GM18858 (cell line): Measurements from ENCODE around the gene MICAL2.

ENCODE experiments used
- ATAC-seq: cut with Tn5 transposase; IDR thresholded peaks from one replicate; pipeline ENCODE4 v1.9.1; 2021; ENCODE audit not compliant: unreplicated experiment

MICAL2 gene, protein sequence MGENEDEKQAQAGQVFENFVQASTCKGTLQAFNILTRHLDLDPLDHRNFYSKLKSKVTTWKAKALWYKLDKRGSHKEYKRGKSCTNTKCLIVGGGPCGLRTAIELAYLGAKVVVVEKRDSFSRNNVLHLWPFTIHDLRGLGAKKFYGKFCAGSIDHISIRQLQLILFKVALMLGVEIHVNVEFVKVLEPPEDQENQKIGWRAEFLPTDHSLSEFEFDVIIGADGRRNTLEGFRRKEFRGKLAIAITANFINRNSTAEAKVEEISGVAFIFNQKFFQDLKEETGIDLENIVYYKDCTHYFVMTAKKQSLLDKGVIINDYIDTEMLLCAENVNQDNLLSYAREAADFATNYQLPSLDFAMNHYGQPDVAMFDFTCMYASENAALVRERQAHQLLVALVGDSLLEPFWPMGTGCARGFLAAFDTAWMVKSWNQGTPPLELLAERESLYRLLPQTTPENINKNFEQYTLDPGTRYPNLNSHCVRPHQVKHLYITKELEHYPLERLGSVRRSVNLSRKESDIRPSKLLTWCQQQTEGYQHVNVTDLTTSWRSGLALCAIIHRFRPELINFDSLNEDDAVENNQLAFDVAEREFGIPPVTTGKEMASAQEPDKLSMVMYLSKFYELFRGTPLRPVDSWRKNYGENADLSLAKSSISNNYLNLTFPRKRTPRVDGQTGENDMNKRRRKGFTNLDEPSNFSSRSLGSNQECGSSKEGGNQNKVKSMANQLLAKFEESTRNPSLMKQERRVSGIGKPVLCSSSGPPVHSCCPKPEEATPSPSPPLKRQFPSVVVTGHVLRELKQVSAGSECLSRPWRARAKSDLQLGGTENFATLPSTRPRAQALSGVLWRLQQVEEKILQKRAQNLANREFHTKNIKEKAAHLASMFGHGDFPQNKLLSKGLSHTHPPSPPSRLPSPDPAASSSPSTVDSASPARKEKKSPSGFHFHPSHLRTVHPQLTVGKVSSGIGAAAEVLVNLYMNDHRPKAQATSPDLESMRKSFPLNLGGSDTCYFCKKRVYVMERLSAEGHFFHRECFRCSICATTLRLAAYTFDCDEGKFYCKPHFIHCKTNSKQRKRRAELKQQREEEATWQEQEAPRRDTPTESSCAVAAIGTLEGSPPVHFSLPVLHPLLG

DNA sequence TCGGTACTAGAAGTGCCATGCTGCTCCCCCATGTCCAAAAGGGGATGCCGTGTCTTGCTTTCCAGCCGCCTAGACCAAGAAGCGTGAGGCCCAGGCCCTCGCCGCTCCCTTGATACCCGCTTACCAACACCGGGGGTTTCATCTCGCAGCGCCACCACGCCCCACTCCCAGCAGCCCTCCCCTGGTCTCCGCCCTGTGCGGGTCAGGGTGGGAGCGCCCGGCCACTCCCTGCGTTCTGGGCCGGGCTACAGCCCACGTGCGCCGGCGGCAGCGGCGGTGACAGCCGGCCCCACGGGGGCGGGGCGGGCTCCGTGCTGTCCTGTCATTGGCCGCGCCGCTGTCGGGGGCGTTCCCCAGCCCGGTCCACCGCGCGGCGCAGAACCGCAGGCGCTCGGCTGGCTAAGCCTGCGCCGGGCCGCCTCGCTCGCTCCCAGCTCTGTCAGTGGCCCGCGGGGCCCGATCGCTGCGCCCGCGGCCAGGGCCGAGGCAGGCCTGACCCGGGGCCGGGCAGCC lies at the start of gene MICAL2:
TSS of gene MICAL2 (plus strand) at position 390 of the 513 bp plus-strand sequence. CDS start 51,566 bp downstream, outside the sequence.
- ATAC-seq, result peak; percentile 94

DNA sequence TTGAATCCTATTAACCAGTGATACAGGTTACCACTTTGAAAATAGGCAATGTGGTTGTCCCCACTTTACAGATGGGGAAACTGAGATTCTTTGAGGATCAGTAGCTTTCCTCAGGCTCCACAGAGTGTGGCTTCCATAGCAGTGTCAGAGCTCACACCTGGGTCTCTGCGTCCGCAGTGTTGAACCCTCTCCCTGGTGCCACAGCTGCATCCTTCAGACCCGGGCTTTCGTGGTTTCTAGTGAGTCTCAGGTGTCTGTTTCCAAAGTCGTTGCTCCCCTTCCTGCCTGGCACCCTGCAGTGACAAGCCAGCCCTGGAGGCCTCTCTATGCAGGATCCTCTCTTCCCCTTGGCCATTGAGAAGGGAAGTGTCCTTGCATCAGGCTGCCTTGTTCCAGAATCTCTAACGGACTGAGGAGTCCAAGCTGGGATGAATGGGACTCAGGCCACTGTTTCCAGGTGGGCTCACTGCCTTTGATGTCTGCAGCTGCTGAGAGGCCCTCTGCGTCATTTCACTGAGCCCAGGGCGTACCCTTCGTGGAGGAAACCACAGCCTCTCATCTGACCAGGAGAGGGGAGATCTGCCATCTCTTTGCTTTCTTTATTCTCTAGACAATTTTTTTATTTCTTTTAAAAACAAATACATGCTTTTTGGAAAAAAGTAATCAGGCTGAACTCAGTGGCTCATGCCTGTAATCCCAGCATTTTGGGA lies 48.4 kb upstream of the MICAL2 start:
- no peak for ATAC-seq

DNA sequence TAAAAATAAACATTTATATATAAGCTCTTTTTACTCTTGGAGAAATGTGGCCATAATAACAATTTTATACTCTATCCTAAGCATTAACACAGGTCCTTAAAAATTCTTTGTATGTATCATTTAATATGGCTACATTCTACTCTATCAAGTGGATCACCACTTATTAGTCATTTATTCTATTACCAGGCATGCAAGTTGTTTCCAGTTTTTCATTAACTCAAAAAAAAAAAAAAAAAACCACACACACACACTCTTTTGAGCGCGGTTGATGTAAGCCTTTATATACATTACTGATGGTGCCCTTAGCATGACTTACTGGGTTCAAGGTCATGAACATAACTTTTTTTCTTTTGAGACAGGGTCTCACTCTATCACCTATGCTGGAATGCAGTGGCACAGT lies 47.1 kb upstream of the MICAL2 start:
- ATAC-seq, result no peak

DNA sequence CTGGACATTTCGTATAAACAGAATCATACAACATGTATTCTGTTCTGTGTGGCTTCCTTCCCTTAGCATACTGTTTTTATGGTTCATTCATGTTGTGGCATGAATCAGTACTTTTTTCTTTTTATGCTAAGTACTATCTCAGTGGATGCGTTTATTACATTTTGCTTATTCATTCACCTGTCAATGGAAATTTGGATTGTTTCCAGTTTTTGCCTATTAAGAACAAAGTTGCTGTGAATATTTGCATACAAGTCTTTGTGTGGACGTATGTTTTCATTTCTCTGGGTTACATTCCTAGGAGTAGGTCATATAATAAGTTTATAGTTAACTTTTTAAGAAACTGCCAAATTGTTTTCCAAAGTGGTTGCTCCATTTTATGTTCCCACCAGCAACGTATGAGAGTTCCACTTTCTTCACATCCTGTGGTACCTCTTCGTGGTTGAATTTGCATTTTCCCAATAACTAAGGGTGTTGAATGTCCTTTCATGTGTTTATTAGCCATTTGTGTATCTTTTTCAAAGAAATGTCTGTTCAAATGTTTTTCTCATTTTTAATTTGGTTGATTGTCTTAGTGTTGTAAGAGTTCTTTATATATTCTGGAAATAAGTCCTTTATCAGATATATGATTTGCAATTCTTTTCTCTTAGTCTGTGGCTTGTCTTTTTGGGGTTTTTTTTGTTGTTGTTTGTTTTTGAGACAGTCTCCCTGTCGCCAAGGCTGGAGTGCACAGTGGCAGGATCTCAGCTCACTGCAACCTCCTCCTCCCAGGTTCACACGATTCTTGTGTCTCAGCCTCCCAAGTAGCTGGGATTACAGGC lies 46.0 kb upstream of the MICAL2 start:
- ATAC-seq, result no peak

DNA sequence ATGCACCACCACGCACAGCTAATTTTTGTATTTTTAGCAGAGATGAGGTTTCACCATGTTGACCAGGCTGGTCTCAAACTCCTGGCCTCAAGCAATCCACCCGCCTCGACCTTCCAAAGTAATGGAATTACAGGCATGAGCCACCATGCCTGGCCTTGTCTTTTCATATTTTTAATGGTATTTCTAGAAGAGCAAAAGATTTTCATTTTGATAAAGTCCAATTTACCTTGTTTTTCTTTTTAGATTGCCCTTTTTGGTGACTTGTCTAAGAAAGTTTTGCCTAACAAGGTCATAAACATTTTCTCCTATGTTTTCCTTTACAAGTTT lies 45.5 kb upstream of the MICAL2 start:
- no peak for ATAC-seq

DNA sequence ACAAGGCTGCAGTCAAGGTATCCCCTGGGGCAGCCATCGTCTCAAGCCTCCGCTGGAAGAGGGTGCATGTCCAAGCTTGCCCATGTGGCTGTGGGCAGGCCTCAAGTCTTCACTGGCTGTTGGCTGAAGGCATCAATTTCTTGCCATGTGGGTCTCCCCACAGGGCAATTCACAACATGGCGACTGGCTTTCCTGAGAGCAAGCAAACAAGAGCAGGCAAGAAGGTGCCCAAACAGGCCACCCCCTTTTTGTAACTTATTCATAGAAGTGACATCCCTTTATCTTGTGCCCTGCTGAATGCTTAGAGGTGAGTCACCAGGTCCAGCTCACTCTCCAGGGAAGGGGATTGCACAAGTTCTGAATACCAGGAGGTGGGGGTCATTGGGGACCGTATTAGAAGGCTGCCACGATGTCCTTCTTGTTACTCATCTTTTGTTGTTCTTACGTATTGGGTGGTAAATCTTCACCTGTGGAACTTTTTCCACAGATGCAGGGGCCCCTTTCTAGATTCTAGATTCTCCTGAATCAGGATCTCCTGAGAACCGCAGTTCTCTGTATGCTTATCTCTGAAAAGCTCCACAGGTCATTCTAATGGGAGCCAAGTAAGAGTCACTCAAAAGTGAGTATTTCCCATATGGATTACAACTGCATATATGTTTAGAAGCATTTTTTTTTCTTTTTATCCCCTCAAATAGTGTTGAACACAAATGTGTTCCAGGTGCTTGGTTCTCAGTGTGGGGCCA lies 44.2 kb upstream of the MICAL2 start:
- no peak for ATAC-seq

DNA sequence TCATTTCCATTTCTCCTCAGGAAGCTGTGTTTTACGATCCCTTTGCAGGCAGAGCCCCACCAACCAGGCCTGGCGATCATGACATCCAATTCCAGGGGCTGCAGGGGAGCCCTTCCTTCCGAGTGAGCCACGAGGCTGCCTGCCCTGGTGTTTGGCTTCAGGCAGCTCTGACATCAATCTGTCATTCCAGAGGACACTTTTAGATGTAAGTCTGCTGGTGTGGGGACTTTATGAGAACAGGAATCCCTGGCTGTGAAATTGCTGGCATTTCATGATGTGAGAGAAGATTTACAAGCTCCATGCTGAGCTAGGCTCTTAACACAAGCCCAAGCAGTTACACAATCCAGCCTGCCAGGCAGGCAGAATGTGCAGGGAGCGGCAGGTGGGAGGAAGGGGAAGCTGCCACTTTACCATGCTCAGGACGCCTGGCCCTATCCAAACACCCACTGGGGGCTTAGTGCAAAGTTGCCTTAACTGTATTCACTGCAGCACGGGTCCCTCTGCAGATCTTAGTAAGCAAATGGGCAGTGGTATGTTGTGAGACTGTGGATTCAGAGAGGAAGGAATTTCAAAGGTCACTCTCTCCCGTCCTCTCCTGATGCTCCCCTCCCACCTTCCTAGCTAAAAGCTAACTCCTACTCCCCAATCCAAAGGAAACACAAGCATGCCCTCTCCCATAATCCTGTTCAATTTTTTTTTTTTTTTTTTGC lies 43.4 kb upstream of the MICAL2 start:
- ATAC-seq, result no peak

DNA sequence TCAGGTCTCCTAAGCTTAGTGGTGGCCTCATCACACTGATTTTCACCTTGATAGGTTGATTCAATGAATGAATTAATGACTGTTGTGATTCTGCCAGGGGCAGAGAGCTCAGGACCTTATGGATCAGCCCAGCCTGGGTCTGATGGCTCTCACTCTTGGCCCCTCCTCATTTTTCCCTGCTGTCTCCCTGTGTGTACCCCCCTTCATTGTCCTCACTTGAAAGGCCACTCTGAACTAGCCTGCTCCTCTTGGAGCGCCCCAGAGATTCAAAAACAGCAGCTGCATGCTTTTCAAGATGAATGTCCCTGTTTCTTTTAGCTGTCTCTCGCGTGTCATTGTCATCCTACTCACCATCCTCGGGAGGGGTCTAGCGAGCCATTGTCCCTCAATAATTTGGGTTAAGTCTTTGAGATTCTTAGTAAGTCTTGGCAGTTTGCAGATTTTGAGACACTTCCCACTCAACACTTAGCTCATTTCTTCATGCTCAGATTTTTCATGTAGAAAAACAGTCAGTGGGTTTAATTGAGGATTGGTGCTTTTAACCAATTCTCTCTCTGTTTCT lies 42.5 kb upstream of the MICAL2 start:
- no peak for ATAC-seq

DNA sequence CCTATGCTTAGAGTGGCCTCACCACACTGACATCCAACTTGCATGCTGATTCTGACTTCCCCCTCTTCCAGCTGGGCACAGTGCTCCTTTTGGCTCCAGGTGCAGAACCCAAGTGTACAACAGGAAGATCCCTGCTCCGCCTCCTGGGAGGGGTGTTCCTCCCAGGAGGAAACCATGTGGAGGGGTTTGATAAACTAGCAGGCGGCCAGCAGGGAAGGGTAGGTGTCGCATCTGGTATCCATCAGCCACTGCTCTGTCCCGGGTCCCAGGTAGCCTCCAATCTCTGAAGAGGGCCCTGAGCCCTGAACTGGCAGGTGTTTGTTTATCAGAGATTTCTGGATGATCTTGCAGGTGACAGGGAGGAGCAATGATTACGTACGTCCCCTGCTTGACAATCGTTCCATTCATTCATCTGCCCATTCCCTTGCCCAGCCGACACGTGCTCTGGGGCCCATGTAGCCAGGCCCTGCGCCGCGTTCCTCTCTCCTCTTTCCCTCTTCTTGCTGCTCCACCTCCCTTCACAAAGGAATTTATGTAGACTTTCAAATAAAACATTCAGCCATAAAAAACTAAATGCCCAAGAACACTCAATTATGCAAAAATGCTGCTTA lies 41.2 kb upstream of the MICAL2 start:
- ATAC-seq, result no peak

DNA sequence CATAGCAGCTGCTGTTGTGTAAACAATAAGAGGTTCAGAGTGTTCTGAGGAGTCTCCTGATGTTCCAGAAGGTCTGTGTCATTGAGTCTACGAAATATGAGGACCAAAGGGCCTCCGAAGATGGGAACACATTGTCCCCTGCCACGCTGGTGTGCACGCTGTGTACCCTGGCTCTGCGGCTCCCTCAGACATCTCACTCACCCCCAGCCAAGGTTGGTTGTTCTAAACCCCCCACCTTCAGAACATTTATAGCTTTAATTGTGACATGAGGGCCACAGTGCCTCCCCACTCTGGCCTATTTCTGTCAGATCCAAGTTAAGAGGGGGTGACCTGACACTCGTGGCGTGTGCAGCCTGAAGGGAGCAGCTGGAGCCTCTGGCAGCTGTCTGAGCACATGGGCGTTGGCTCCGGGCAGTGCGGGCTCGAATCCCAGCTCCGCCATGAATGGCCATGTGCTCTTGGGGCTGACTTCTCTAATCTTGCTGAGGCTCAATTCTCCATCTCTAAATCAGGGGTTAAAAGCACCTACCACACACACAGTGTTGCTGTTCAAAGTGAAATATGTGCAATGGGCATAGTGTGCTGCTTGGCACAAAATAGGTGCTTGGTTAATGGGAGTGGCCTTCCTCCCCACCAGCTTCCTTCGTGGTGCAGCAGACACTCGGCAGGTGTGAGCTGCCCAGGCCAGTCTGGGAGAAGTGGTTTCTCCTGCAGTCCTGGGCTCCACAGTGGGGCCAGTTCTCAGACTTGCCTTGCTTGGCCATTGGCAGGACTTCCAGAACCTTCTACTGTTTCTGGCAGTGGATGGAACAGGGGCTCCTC lies 39.7 kb upstream of the MICAL2 start:
- ATAC-seq, result no peak

DNA sequence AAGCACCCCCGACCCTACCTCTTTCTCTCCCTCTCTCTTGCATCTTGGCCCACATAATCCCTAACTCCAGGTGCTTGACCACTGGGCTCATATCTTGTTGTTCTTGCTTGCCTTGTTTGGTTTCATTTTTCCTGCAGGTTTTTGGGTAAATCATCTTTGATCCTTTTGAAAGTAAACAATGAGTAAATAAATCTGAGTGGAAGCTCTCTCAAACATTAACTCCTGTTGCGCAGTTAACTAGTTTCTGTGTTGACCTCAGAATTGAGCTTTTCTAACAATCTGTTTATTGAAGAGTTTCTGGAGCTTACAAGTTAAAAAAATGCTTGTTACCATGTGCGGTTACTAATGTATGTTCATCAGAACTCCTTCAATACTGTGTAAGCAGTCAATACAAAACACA lies 38.8 kb upstream of the MICAL2 start:
- no peak for ATAC-seq

DNA sequence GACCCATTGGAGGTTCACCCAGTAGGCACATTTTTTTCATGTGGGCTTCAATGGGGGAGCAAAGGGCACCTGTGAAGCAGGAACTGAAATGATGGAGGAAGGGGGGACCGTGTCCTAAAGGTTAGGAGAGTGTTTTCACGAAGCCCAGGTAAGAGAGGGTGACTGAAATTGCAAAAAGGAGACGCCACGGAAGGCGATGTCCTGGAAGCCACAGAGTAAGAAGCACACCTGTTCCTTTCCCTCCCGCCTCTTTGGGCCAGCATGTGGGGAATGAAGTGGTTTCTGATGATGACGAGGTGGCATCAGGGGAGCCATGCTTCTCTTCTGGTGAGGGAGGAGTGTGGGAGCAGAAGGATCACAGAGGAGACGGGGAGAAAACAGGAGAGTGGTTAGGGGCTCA lies 37.0 kb upstream of the MICAL2 start:
- no peak for ATAC-seq

DNA sequence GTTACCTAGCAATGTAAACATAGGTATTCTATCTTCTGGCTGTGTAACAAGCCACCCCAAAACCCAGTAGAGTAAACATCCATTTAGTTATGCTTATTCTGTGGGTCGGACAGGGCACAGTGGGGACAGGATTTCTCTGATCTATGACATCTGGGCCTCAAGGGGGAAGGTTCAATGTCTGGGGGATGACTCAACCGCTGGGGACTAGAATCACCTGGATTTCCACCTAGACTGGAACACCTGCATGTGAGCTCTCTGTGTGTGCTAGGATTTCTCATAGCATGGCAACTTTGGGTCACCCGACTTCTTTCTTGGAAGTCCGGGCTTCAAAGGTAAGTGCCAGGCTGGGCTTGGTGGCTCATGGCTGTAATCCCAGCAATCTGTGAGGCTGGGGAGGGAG lies 36.5 kb upstream of the MICAL2 start:
- ATAC-seq, result no peak

DNA sequence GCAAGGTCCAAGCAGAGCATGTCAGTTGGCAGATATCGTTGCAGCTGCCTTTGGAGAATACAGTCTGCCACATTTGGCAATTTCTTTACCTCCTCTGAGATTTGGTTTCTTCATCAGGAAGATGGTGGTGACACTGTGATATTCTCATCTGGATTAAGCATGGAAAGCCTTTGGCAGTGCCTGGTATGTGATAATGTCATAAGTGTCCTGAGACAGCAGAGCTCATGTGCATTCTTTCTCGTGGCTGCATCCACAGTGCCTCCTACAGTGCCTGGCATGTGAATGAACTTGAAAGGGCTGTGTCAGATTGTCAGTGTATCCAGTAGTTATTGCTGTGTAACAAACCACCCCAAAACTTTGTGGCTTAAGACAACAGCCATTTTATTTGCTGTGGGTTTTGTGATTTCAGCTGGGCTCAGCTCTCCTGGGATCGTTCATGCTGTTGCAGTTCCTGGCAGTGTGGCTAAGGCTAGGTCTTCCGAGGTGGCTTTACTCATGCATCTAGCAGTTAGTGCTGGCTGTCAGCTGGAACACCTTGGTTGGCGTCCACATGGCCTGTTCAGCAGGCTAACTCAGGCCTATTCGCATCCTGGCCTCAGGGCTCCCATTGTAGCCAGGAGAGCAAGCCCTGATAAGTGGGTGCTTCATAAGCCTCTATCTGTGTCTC lies 35.7 kb upstream of the MICAL2 start:
- ATAC-seq, result no peak

DNA sequence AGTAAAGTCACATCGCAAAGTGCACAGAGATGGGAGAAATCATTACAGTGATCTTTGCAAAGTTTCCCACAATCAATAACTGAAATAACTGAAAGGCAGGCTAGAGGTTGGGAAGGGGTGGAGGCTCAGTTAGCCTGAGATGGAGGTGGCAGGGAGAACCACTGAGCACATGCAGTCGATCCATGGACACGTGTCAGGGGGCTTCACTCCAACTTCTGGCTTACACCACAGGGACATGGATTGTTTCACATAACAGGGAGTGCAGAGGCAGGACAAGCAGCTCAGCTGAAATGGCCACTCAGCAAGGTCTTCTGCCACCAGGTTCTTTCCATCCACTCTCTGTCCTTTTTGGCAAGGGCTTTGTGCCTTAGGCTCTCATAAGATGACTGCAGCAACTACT lies 35.1 kb upstream of the MICAL2 start:
- no peak for ATAC-seq
